ENCODE data around the gene DCTN1. TPM values are rescaled to one million over a fixed set of nuclear protein-coding genes. Genes with fewer than 3 reads are reported as not detected.
A peak's percentile ranks its signal among the peaks of the same experiment; 100 is the strongest.

DCTN1 gene
- total RNA-seq, 1 donor from 2014 or later, result 165 TPM

DNA sequence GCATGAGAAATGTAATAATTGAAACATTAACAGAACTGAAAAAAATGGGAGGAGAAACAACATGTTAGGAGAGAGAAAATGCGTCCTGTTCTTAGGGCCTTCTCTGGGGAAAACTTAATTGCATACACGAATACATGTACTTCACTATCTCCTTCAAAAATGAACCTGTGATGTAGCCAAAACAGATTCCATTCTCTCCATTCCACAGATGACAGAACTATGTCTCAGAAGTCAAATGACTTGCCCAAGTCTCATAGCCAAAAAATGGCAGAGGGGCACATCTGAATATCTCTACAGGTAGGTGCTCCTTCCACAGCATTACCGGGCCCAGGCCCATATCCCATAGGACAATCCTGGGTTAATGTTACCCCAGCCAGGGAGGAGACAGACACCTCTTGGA lies 3.9 kb upstream of the DCTN1 start:
- H3K27ac Mint-ChIP-seq, result no peak overlapping the region
- DNase-seq (ENCODE audit: extremely low spot score, unreplicated experiment), result no peak
- TF ChIP-seq, protein P1, sequence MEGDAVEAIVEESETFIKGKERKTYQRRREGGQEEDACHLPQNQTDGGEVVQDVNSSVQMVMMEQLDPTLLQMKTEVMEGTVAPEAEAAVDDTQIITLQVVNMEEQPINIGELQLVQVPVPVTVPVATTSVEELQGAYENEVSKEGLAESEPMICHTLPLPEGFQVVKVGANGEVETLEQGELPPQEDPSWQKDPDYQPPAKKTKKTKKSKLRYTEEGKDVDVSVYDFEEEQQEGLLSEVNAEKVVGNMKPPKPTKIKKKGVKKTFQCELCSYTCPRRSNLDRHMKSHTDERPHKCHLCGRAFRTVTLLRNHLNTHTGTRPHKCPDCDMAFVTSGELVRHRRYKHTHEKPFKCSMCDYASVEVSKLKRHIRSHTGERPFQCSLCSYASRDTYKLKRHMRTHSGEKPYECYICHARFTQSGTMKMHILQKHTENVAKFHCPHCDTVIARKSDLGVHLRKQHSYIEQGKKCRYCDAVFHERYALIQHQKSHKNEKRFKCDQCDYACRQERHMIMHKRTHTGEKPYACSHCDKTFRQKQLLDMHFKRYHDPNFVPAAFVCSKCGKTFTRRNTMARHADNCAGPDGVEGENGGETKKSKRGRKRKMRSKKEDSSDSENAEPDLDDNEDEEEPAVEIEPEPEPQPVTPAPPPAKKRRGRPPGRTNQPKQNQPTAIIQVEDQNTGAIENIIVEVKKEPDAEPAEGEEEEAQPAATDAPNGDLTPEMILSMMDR (conservative IDR thresholded peaks at IDR 0.05), result no peak
- peaks cover 10% of the 10 kb centered on the region for H3K36me3 Mint-ChIP-seq
- H3K27me3 Mint-ChIP-seq, result no peaks in the 10 kb centered on the region
- H3K9me3 Mint-ChIP-seq, result no peaks in the 10 kb centered on the region
- peaks cover 14% of the 10 kb centered on the region for H3K4me1 Mint-ChIP-seq (ENCODE audit: unreplicated experiment)
- H3K4me3 Mint-ChIP-seq, result no peak overlapping the region

DNA sequence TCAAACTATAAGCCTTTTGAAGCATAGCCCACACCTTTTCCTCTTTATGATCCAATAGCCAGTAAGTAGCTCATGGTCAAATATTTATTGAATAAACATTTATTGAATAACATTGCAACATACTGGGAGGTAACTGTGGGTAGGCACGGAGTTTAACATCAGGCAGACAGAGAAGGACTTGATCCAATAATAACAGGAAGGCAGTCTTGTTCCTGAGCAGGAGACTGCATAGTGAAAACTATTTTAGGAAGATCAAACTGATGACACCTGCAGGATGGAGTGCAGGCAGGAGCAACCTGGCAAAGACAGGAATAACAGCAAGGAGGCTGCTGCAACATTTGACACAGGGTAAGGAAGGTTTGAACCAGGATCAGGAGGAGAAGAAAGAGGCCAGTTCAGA lies 3.1 kb upstream of the DCTN1 start:
- TF ChIP-seq, protein P1 (conservative IDR thresholded peaks at IDR 0.05), result no peak
- Mint-ChIP-seq H3K9me3 (no peaks in the 10 kb centered on the region), H3K27me3 (no peaks in the 10 kb centered on the region), H3K36me3 (peaks cover 10% of the 10 kb centered on the region), H3K4me3 (no peak overlapping the region), H3K4me1 (ENCODE audit: unreplicated experiment) (peaks cover 18% of the 10 kb centered on the region), H3K27ac (no peak overlapping the region)
- DNase-seq (ENCODE audit: extremely low spot score, unreplicated experiment), result no peak

DNA sequence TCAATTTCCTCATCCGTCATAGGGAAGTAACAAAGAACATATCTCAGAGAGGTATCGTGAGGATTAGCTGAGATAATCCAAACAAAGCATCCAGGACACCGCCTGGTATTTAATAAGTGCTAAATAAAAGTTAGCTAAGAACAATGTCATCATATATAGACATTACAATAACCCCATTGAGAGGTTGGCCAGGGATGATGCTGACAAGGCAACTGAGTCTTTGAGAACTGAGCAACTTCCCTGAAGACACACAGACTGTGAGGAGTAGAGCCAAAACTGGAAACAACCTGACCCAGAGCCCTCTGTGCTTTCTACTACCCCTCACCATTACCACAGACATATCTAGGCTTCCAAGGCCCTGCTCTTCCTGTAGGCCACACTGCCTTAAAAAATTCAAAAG lies 1.6 kb upstream of the DCTN1 start:
- DNase-seq (ENCODE audit: extremely low spot score, unreplicated experiment), result no peak
- Mint-ChIP-seq H3K27ac (no peak overlapping the region), H3K36me3 (peaks cover 14% of the 10 kb centered on the region), H3K9me3 (no peaks in the 10 kb centered on the region), H3K4me3 (no peak overlapping the region), H3K27me3 (no peaks in the 10 kb centered on the region), H3K4me1 (ENCODE audit: unreplicated experiment) (peaks cover 18% of the 10 kb centered on the region)
- TF ChIP-seq, protein P1 (conservative IDR thresholded peaks at IDR 0.05), result no peak

DNA sequence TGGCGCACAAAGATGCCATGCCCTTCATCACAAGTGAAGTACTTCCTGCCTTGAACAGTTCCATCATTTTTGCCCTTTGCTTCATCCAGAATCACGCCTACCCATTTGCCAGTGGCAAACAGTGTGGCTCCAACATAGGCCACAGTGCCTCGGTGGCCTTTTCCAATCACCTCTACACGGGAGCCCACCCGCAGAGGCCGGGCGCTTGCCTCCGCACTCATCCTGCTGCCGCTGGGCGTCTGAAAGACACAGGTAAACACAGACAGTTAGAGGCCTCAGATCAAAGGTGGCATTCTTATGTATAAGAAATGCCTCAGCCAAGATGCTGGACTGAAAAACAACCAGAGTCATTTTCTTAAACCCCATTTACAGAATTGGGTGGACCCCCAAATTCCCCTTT lies 2.1 kb downstream of the DCTN1 start:
- Mint-ChIP-seq H3K36me3 (peaks cover 15% of the 10 kb centered on the region), H3K4me1 (ENCODE audit: unreplicated experiment) (peaks cover 41% of the 10 kb centered on the region), H3K9me3 (no peaks in the 10 kb centered on the region), H3K27ac (no peak overlapping the region), H3K27me3 (no peaks in the 10 kb centered on the region), H3K4me3 (no peak overlapping the region)
- no peak for DNase-seq (ENCODE audit: extremely low spot score, unreplicated experiment)
- TF ChIP-seq, protein P1 (conservative IDR thresholded peaks at IDR 0.05), result no peak

DNA sequence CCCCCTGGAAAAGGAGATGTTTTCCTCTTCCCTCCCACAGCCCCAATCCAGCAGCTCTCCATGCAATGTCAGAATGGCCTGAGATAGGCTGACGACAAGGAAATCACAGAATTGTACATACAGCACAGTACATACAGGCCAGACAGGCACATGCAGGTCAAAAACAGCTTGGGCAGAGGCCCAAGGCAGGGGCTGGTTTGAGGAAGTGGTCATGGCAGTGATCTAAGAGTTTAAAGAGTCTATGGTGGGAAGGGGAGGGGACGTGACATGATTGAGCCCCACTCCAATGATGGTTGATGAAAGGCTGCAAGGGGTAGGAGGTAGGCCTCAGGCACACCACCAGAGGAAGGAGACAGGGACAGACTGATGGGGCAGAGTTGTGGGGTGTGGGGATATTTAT lies 4.3 kb downstream of the DCTN1 start:
- TF ChIP-seq, protein P1 (conservative IDR thresholded peaks at IDR 0.05), result no peak
- peak overlapping the region; percentile 47 for H3K27ac Mint-ChIP-seq
- peaks cover 39% of the 10 kb centered on the region for H3K4me1 Mint-ChIP-seq (ENCODE audit: unreplicated experiment)
- H3K27me3 Mint-ChIP-seq, result no peaks in the 10 kb centered on the region
- DNase-seq (ENCODE audit: extremely low spot score, unreplicated experiment), result no peak
- no peaks in the 10 kb centered on the region for H3K9me3 Mint-ChIP-seq
- H3K4me3 Mint-ChIP-seq, result no peak overlapping the region
- H3K36me3 Mint-ChIP-seq, result peaks cover 17% of the 10 kb centered on the region
